Measurements from ENCODE around the gene CENPW. TPM values are rescaled to one million over a fixed set of nuclear protein-coding genes. Genes with fewer than 3 reads are reported as not detected.

CENPW gene
- total RNA-seq, result 10 to 100 TPM; 43.3 to 43.5 TPM

GRCh38 chr6:126339796-126340609, at the start of gene CENPW:
TSS of gene CENPW (plus strand) at chr6:126340115. CDS start at chr6:126340274, 159 bp downstream.
- H3K9me3 Mint-ChIP-seq, result no peaks in the 10 kb centered on the region
- no peak within 1 kb of the TSS for H3K27ac Mint-ChIP-seq

GRCh38 chr6:126293891-126294524, 45.9 kb upstream of the CENPW start:
- ATAC-seq (ENCODE audit: low read depth) (no peak), DNase-seq (no peak)
- POLR2A ChIA-PET, result no interaction called here
- no peaks in the 10 kb centered on the region for H3K4me1 Mint-ChIP-seq
- no peaks in the 10 kb centered on the region for H3K9me3 Mint-ChIP-seq
- H3K27ac Mint-ChIP-seq, result no peak overlapping the region
- no peak overlapping the region for H3K4me3 Mint-ChIP-seq
- peaks cover 3% of the 10 kb centered on the region for H3K27me3 Mint-ChIP-seq
- H3K36me3 Mint-ChIP-seq, result no peaks in the 10 kb centered on the region

More at GRCh38 chr6:126339796-126340609, at the start of gene CENPW:
- DNase-seq (peak; percentile 97), ATAC-seq (ENCODE audit: low read depth) (peak; percentile 93)
- Mint-ChIP-seq H3K36me3 (no peaks in the 10 kb centered on the region), H3K4me3 (no peak within 1 kb of the TSS), H3K27me3 (no peaks in the 10 kb centered on the region), H3K4me1 (peaks cover 19% of the 10 kb centered on the region)
- POLR2A ChIA-PET, result interaction anchor here (0.6 kb wide), 1 partner anchor 356 kb away, joined by 4 read pairs; no protein-coding TSS in a partner anchor

GRCh38 chr6:126300126-126300525, 39.8 kb upstream of the CENPW start:
- Mint-ChIP-seq H3K4me3 (peak overlapping the region; percentile 0), H3K27ac (no peak overlapping the region), H3K9me3 (no peaks in the 10 kb centered on the region), H3K27me3 (no peaks in the 10 kb centered on the region), H3K4me1 (peaks cover 9% of the 10 kb centered on the region), H3K36me3 (no peaks in the 10 kb centered on the region)
- POLR2A ChIA-PET, result no interaction called here
- DNase-seq (no peak), ATAC-seq (ENCODE audit: low read depth) (no peak)

DNA sequence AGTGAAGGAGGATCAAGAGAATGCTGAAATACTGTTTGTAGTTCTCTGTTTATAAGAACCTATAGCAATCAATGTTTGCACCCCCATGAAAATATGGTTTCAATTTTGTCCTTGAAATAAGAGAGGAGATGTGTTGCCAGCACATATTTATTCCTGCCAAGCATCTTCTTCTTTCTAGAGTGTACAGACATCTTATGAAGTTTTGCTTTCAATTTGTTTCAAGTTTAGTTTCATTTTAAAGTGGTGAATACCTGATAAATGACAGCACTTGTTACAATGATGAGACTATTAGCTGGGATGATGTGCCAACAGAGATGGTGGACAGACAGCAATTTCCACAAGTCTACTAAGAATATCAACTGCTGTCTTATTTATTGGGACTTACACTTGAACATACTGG, 39.2 kb upstream of the CENPW start:
- peak overlapping the region; percentile 43 for H3K4me3 Mint-ChIP-seq
- peak; percentile 70 for ATAC-seq (ENCODE audit: low read depth)
- DNase-seq, result no peak
- no peaks in the 10 kb centered on the region for H3K36me3 Mint-ChIP-seq
- POLR2A ChIA-PET, result no interaction called here
- peaks cover 9% of the 10 kb centered on the region for H3K4me1 Mint-ChIP-seq
- H3K27ac Mint-ChIP-seq, result peak overlapping the region; percentile 22
- no peaks in the 10 kb centered on the region for H3K27me3 Mint-ChIP-seq
- H3K9me3 Mint-ChIP-seq, result no peaks in the 10 kb centered on the region

GRCh38 chr6:126302191-126302590, 37.7 kb upstream of the CENPW start:
- ATAC-seq (ENCODE audit: low read depth) (no peak), DNase-seq (no peak)
- POLR2A ChIA-PET, result no interaction called here
- H3K4me1 Mint-ChIP-seq, result peaks cover 9% of the 10 kb centered on the region
- no peaks in the 10 kb centered on the region for H3K27me3 Mint-ChIP-seq
- H3K9me3 Mint-ChIP-seq, result no peaks in the 10 kb centered on the region
- H3K36me3 Mint-ChIP-seq, result no peaks in the 10 kb centered on the region
- no peak overlapping the region for H3K27ac Mint-ChIP-seq
- no peak overlapping the region for H3K4me3 Mint-ChIP-seq

GRCh38 chr6:126307849-126308248, 32.1 kb upstream of the CENPW start:
- Mint-ChIP-seq H3K4me1 (no peaks in the 10 kb centered on the region), H3K27me3 (no peaks in the 10 kb centered on the region), H3K9me3 (no peaks in the 10 kb centered on the region), H3K36me3 (no peaks in the 10 kb centered on the region), H3K27ac (no peak overlapping the region), H3K4me3 (no peak overlapping the region)
- no peak for ATAC-seq (ENCODE audit: low read depth)
- DNase-seq, result no peak
- POLR2A ChIA-PET, result no interaction called here

GRCh38 chr6:126308362-126308761, 31.6 kb upstream of the CENPW start:
- POLR2A ChIA-PET, result no interaction called here
- Mint-ChIP-seq H3K27ac (no peak overlapping the region), H3K4me1 (no peaks in the 10 kb centered on the region), H3K9me3 (no peaks in the 10 kb centered on the region), H3K4me3 (no peak overlapping the region), H3K36me3 (no peaks in the 10 kb centered on the region), H3K27me3 (no peaks in the 10 kb centered on the region)
- DNase-seq (no peak), ATAC-seq (ENCODE audit: low read depth) (no peak)

DNA sequence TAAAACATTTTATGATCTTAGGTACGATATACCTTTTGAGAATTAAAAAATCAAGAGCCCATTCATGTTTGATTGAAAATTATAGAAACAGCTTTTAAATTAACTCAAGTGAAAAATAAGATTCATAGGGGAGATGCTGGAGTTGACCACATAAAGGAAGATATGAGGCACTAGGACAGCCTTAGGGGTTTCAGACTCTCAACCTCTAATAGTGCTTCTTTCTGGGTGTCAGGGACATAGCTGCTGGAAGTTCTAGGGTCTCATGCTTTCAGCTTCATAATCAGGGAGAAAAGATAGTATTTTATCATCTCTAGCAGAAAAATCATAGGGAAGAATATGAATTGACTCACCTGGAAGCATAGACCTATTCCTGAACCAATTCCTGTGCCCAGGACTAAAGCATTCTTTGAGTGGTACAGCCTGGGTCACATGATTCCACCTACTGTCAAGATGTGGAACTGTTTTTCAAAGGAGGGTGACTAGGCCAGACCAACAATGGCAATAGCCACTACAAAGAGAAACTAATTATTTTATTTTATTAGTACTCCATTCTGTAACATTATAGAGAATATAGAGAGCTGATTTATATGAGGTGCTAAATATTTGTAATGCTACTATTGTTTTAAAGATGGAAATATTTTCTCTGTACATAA, 27.8 kb upstream of the CENPW start:
- ATAC-seq (ENCODE audit: low read depth), result no peak
- POLR2A ChIA-PET, result no interaction called here
- Mint-ChIP-seq H3K4me1 (no peaks in the 10 kb centered on the region), H3K4me3 (no peak overlapping the region), H3K27ac (no peak overlapping the region), H3K9me3 (no peaks in the 10 kb centered on the region), H3K36me3 (no peaks in the 10 kb centered on the region), H3K27me3 (peaks cover 3% of the 10 kb centered on the region)
- no peak for DNase-seq

DNA sequence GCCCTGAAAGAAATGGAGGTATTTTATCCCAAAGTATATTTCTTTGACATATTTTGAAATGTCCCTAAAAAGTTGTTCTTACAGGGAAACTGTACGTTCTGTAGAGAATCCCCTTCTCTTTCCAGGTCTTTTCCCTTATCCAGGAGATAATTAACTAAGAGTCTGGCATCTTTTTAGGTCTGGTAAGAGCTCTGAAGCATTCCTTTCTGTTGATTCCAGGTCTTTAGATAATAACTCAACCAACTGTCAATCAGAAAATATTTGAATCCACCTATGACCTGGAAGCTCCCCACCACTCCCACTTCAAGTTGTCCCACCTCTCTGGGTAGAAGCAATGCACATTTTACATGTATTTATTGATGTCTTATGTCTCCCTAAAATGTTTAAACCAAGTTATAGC, 26.0 kb upstream of the CENPW start:
- POLR2A ChIA-PET, result no interaction called here
- no peaks in the 10 kb centered on the region for H3K36me3 Mint-ChIP-seq
- no peak for ATAC-seq (ENCODE audit: low read depth)
- no peaks in the 10 kb centered on the region for H3K4me1 Mint-ChIP-seq
- H3K4me3 Mint-ChIP-seq, result no peak overlapping the region
- H3K27ac Mint-ChIP-seq, result no peak overlapping the region
- DNase-seq, result no peak
- peaks cover 7% of the 10 kb centered on the region for H3K27me3 Mint-ChIP-seq
- no peaks in the 10 kb centered on the region for H3K9me3 Mint-ChIP-seq

DNA sequence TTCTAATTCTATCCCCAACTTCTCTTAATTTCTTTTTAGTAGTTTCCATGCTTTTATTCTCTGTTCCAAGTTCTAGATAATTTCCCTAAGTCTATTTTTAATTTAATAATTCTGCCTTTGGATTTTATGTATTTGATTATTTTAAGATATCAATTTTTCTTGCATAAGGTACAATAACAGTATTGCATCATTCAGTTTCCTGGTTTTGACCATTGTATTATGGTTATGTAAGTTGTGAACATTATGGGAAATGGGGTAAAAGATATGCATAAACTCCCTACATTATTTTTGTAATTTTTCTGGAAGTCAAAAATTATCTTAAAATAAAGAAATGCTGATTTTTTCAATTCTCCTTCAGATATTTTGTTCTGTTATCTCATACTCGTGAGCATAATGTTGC, 21.1 kb upstream of the CENPW start:
- Mint-ChIP-seq H3K27ac (no peak overlapping the region), H3K4me3 (no peak overlapping the region), H3K36me3 (no peaks in the 10 kb centered on the region), H3K4me1 (no peaks in the 10 kb centered on the region), H3K27me3 (peaks cover 21% of the 10 kb centered on the region), H3K9me3 (no peaks in the 10 kb centered on the region)
- no peak for ATAC-seq (ENCODE audit: low read depth)
- no peak for DNase-seq
- POLR2A ChIA-PET, result no interaction called here

- Mint-ChIP-seq H3K27ac (no peak overlapping the region), H3K4me3 (no peak overlapping the region), H3K27me3 (peaks cover 4% of the 10 kb centered on the region), H3K36me3 (no peaks in the 10 kb centered on the region), H3K4me1 (no peaks in the 10 kb centered on the region), H3K9me3 (no peaks in the 10 kb centered on the region)
- POLR2A ChIA-PET, result no interaction called here
- DNase-seq (no peak), ATAC-seq (ENCODE audit: low read depth) (no peak)
These were observed 6.2 kb upstream of the CENPW start for GRCh38 chr6:126333729-126334128.

- no peak overlapping the region for H3K4me3 Mint-ChIP-seq
- POLR2A ChIA-PET, result no interaction called here
- DNase-seq (no peak), ATAC-seq (ENCODE audit: low read depth) (no peak)
- H3K27ac Mint-ChIP-seq, result no peak overlapping the region
- no peaks in the 10 kb centered on the region for H3K9me3 Mint-ChIP-seq
- no peaks in the 10 kb centered on the region for H3K36me3 Mint-ChIP-seq
- H3K4me1 Mint-ChIP-seq, result no peaks in the 10 kb centered on the region
- peaks cover 4% of the 10 kb centered on the region for H3K27me3 Mint-ChIP-seq
These were observed 4.7 kb upstream of the CENPW start for GRCh38 chr6:126335210-126335609.

DNA sequence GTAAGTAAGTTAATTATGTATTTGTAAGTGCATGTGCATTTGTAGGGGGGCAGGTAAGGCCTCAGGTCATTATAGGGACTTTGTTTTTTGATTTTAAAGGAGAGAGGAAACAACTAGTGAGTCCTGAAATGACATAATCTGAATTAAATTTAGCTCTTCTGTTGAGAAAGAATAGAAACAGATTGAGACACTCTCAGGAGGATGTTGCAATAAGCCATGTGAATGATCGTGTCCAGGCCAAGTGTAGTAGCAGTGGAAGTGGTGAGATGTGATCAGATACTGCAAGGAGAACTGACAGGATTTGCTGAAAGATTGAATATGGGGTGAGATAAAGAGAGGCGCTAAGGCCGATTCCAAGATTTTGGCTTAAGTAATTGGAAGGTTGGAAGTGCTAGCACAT, 2.6 kb upstream of the CENPW start:
- Mint-ChIP-seq H3K9me3 (no peaks in the 10 kb centered on the region), H3K36me3 (no peaks in the 10 kb centered on the region), H3K4me3 (no peak overlapping the region), H3K27me3 (peaks cover 4% of the 10 kb centered on the region), H3K27ac (no peak overlapping the region), H3K4me1 (peaks cover 11% of the 10 kb centered on the region)
- DNase-seq (no peak), ATAC-seq (ENCODE audit: low read depth) (no peak)
- POLR2A ChIA-PET, result no interaction called here

GRCh38 chr6:126341126-126341525, 1.2 kb downstream of the CENPW start:
- no peak overlapping the region for H3K4me3 Mint-ChIP-seq

More at GRCh38 chr6:126341126-126341525, 1.2 kb downstream of the CENPW start:
- POLR2A ChIA-PET, result no interaction called here
- Mint-ChIP-seq H3K27ac (peak overlapping the region; percentile 8), H3K36me3 (no peaks in the 10 kb centered on the region), H3K9me3 (no peaks in the 10 kb centered on the region), H3K27me3 (no peaks in the 10 kb centered on the region), H3K4me1 (peaks cover 19% of the 10 kb centered on the region)
- no peak for DNase-seq
- no peak for ATAC-seq (ENCODE audit: low read depth)
